SU-DHL-6 (cell line): ENCODE measurements around the gene KRTAP5-5.
"Not testable (repeated sequence)": the region's sequence is repeated elsewhere in the genome, so short reads cannot be mapped to it uniquely, and the experiment has no call there.

ENCODE experiments used
- H2AFZ ChIP-seq: fragments of 200-600 bp; sonication (generic); 2 replicates; pipeline ENCODE4 v1.6.1; 2014; ENCODE audit warnings: low read depth, mild to moderate bottlenecking, moderate library complexity, mixed read lengths, antibody characterized with exemption, low read length; ENCODE audit not compliant: severe bottlenecking
- H3F3A ChIP-seq: fragments of 200-600 bp; shearing (Covaris generic); 2 replicates; pipeline ENCODE4 v1.6.0; 2016; ENCODE audit warnings: antibody characterized with exemption, mild to moderate bottlenecking; ENCODE audit not compliant: insufficient read depth
- H3K27ac ChIP-seq: fragments of 200-600 bp; sonication (generic); 2 replicates; pipeline ENCODE4 v1.5.1; 2016; ENCODE audit warnings: low read depth, mild to moderate bottlenecking, low read length, moderate library complexity, mixed read lengths
- H3K27me3 ChIP-seq: fragments of 200-600 bp; sonication (generic), shearing (Covaris generic); 2 replicates; pipeline ENCODE4 v1.6.0; 2014; ENCODE audit warnings: mild to moderate bottlenecking, low read length
- H3K36me3 ChIP-seq: fragments of 200-600 bp; sonication (generic); 2 replicates; pipeline ENCODE4 v1.6.1; 2014; ENCODE audit warnings: mild to moderate bottlenecking, low read length, mixed read lengths
- H3K4me2 ChIP-seq: fragments of 300-600, 200-600 bp; shearing (Covaris generic), sonication (generic); 2 replicates; pipeline ENCODE4 v1.6.0; 2014; ENCODE audit warnings: low read length, low read depth, mild to moderate bottlenecking; ENCODE audit not compliant: poor library complexity, severe bottlenecking
- H3K4me3 ChIP-seq: fragments of 200-600 bp; sonication (generic); 2 replicates; pipeline ENCODE4 v1.5.1; 2014; ENCODE audit warnings: antibody characterized with exemption, low read length, mild to moderate bottlenecking, mixed read lengths; ENCODE audit not compliant: insufficient read depth, poor library complexity, severe bottlenecking
- H3K79me2 ChIP-seq: fragments of 200-600 bp; sonication (generic); 2 replicates; pipeline ENCODE4 v1.6.1; 2014; ENCODE audit warnings: mild to moderate bottlenecking, low read length, moderate library complexity; ENCODE audit not compliant: insufficient read depth
- H3K9ac ChIP-seq: fragments of 200-600 bp; sonication (generic); 2 replicates; pipeline ENCODE4 v1.7.0; 2014; ENCODE audit warnings: mild to moderate bottlenecking, low read length
- H3K9me2 ChIP-seq: fragments of 200-600 bp; sonication (generic); replicated peaks from 2 replicates; pipeline ENCODE4 v1.6.1; 2014; ENCODE audit warnings: low read length; ENCODE audit not compliant: insufficient read depth
- H3K9me3 ChIP-seq: fragments of 200-600 bp; sonication (generic); 2 replicates; pipeline ENCODE4 v1.6.1; 2014; ENCODE audit warnings: low read length, mixed read lengths; ENCODE audit not compliant: insufficient read depth
- H4K20me1 ChIP-seq: fragments of 200-600 bp; sonication (generic); 2 replicates; pipeline ENCODE4 v1.6.1; 2014; ENCODE audit warnings: low read depth, mild to moderate bottlenecking, antibody characterized with exemption, low read length, moderate library complexity, mixed read lengths
- EZH2phosphoT487 ChIP-seq: fragments of 200-600 bp; sonication (generic), shearing (Covaris generic); conservative IDR thresholded peaks from 2 replicates; pipeline ENCODE4 v1.6.1; 2018; ENCODE audit warnings: mild to moderate bottlenecking, antibody characterized with exemption, low read length, moderate library complexity, mixed read lengths
- TF ChIP-seq, protein P1 (sequence below): fragments of 200-600 bp; sonication (generic); IDR thresholded peaks from one replicate; pipeline ENCODE4 v1.5.1; 2017; ENCODE audit warnings: antibody characterized with exemption, mild to moderate bottlenecking, low read length, moderate library complexity; ENCODE audit not compliant: insufficient read depth, poor library complexity, severe bottlenecking

KRTAP5-5 gene

GRCh38 chr11:1600626-1601025 is 28.9 kb upstream of the KRTAP5-5 start:
- TF ChIP-seq, protein P1, sequence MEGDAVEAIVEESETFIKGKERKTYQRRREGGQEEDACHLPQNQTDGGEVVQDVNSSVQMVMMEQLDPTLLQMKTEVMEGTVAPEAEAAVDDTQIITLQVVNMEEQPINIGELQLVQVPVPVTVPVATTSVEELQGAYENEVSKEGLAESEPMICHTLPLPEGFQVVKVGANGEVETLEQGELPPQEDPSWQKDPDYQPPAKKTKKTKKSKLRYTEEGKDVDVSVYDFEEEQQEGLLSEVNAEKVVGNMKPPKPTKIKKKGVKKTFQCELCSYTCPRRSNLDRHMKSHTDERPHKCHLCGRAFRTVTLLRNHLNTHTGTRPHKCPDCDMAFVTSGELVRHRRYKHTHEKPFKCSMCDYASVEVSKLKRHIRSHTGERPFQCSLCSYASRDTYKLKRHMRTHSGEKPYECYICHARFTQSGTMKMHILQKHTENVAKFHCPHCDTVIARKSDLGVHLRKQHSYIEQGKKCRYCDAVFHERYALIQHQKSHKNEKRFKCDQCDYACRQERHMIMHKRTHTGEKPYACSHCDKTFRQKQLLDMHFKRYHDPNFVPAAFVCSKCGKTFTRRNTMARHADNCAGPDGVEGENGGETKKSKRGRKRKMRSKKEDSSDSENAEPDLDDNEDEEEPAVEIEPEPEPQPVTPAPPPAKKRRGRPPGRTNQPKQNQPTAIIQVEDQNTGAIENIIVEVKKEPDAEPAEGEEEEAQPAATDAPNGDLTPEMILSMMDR = no peak
- TF ChIP-seq EZH2phosphoT487 = no peak
- H3K9me2 ChIP-seq = no peaks in the 10 kb centered on the region

DNA sequence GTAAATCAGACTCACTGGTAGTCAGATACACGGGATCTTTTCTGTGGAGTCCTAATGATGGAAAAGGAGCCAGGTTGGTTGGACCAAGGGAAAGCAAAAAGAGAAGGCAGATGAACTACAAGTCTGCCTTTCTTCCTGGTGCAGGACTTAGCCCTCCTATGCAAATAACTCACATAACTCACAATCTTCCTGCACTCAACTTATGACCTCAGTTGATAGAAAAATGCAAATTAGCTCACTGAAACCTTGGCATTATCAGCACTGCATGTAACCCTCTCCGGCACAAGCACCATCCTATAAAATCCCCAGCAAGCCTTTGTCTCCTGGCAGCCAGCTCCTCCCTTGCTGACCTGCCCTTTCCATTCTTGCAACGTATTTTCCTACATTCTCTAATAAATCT is 27.9 kb upstream of the KRTAP5-5 start:
- not testable (repeated sequence) for H2AFZ ChIP-seq

More at GRCh38 chr11:1600626-1601025, 28.9 kb upstream of the KRTAP5-5 start:
- no peaks in the 10 kb centered on the region for H3F3A ChIP-seq
- H2AFZ ChIP-seq = no peak overlapping the region
- no peak overlapping the region for H3K9ac ChIP-seq
- H3K4me2 ChIP-seq = no peak overlapping the region
- H4K20me1 ChIP-seq = no peaks in the 10 kb centered on the region
- no peaks in the 10 kb centered on the region for H3K9me3 ChIP-seq
- no peaks in the 10 kb centered on the region for H3K79me2 ChIP-seq
- H3K27me3 ChIP-seq = no peaks in the 10 kb centered on the region
- H3K36me3 ChIP-seq = no peaks in the 10 kb centered on the region
- H3K27ac ChIP-seq = no peak overlapping the region
- no peak overlapping the region for H3K4me3 ChIP-seq

DNA sequence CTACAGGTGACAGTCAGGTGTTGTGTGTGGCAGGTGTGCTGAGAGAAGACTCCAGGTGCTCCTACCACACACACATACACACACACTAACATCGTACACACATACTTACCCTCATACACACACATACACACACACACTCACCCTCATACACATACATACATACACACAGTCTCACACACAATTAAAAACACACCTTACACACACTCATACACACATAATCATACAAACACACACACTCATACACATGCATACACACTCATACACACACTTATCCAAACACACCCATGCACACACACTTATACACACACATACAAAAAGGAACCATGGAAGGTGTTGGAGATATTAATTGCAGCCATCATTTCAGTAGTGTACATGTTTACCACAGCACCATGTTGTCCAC is 25.9 kb upstream of the KRTAP5-5 start:
- Histone ChIP-seq H2AFZ (no peak overlapping the region), H3K79me2 (no peaks in the 10 kb centered on the region), H3K9me2 (no peaks in the 10 kb centered on the region), H3K27ac (no peak overlapping the region), H3K9me3 (no peaks in the 10 kb centered on the region), H3K9ac (no peak overlapping the region), H3K4me2 (no peak overlapping the region), H3F3A (no peaks in the 10 kb centered on the region), H3K36me3 (no peaks in the 10 kb centered on the region), H3K4me3 (no peak overlapping the region), H3K27me3 (no peaks in the 10 kb centered on the region), H4K20me1 (no peaks in the 10 kb centered on the region)
- no peak for TF ChIP-seq EZH2phosphoT487
- TF ChIP-seq, protein P1 = no peak

More for the DNA sequence above, 27.9 kb upstream of the KRTAP5-5 start:
- not testable (repeated sequence) for H3K9me3 ChIP-seq, H3F3A ChIP-seq, H3K9me2 ChIP-seq, H3K27me3 ChIP-seq, H3K79me2 ChIP-seq, H3K4me3 ChIP-seq, H3K36me3 ChIP-seq, H3K9ac ChIP-seq, H3K4me2 ChIP-seq, H3K27ac ChIP-seq, H4K20me1 ChIP-seq

- Histone ChIP-seq H3K79me2 (no peaks in the 10 kb centered on the region), H3K27ac (no peak overlapping the region), H3K9me2 (no peaks in the 10 kb centered on the region), H3K4me2 (no peak overlapping the region), H3F3A (no peaks in the 10 kb centered on the region), H4K20me1 (no peaks in the 10 kb centered on the region), H3K27me3 (no peaks in the 10 kb centered on the region), H3K36me3 (no peaks in the 10 kb centered on the region), H2AFZ (no peak overlapping the region), H3K9ac (no peak overlapping the region), H3K4me3 (no peak overlapping the region), H3K9me3 (no peaks in the 10 kb centered on the region)
- TF ChIP-seq EZH2phosphoT487 = no peak
- TF ChIP-seq, protein P1 = no peak
These were observed 25.4 kb upstream of the KRTAP5-5 start for GRCh38 chr11:1604181-1604580.
